ENCODE data around the gene NPBWR2.

Gene NPBWR2

DNA sequence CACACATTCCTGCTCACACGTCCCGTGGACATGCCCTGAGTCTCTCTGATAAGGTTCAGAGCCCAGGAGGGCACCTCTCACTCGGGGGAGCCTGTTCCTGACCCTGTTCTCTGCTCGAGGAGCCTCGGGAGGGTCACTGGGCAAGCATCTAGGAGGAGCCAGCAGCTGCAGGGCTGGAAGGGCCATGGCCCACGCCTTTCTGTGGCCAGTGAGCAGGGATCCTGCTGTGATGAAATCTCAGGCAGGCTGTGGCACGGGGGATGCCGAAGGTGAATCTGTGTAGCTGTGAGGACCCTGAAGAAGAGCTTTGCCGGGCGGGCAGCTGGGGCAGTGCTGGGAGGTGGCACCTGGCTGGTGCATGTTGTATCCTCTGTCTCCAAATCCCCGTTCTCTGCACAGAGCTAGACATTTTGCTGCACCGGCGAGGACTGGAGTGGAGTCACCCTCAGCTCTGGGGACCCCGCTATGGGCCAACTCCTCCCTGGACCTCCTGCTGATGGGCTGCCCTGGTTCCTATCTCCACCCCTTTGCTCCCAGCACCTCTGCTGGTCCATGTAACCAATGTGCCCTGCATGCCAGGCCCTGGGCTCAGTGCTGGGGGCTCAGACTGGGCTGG, 7.1 kb upstream of the NPBWR2 start:
- TF ChIP-seq, protein P1, sequence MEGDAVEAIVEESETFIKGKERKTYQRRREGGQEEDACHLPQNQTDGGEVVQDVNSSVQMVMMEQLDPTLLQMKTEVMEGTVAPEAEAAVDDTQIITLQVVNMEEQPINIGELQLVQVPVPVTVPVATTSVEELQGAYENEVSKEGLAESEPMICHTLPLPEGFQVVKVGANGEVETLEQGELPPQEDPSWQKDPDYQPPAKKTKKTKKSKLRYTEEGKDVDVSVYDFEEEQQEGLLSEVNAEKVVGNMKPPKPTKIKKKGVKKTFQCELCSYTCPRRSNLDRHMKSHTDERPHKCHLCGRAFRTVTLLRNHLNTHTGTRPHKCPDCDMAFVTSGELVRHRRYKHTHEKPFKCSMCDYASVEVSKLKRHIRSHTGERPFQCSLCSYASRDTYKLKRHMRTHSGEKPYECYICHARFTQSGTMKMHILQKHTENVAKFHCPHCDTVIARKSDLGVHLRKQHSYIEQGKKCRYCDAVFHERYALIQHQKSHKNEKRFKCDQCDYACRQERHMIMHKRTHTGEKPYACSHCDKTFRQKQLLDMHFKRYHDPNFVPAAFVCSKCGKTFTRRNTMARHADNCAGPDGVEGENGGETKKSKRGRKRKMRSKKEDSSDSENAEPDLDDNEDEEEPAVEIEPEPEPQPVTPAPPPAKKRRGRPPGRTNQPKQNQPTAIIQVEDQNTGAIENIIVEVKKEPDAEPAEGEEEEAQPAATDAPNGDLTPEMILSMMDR (IDR thresholded peaks at IDR 0.05; ENCODE audit: low read depth, low read length) = no peak
- no peak overlapping the region for H3K4me3 ChIP-seq (replicated peaks in 1 of 2; ENCODE audit: low read depth in 2 of 2, low read length in 2 of 2)
- DNase-seq (ENCODE audit: low read depth in 2 of 2) = no peak

DNA sequence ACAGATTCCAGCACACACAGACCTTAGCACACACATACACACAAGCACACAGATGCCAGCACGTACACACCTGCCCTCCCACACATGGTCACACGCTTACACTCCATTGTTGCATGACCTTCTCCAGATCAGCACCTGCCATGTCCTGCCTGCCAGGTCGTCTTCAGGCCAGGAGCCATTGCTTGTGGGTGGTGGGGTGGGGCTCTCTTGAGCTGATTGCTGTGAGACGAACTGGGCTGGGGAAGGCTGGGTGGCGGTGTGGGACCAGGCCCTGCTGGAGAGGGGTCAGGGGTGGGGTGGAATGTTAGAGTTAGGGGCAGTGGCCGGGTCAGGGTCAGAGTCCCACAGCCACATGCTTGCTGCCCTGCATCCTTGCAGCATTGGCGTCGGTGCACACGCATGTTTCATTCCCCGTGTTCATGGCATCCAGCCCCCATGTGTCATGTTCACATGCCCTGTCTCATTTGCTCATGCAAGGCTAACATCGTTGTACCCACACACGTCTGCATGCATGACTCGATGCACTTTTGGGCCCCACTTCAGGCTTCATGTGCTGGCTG, 6.5 kb upstream of the NPBWR2 start:
- TF ChIP-seq, protein P1 (IDR thresholded peaks at IDR 0.05; ENCODE audit: low read depth, low read length) = no peak
- DNase-seq (ENCODE audit: low read depth in 2 of 2) = no peak

DNA sequence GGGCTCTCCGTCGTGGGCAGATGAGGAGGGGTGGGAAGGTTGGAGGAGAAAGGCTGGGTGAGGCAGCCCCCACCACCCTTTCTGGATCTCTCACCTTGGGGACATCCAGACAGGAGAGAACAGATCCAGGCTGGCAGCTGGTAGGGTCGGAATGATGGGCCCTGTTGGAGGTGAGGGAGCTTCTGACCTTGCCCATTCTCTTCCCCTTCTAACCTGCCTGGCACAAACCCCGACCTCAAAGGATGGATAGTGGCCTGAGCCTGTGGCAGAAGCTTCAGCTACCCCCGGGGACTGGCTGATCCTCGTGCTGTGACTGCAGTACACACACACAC, 6.0 kb upstream of the NPBWR2 start:
- TF ChIP-seq, protein P1 (IDR thresholded peaks at IDR 0.05; ENCODE audit: low read depth, low read length) = no peak
- DNase-seq (ENCODE audit: low read depth in 2 of 2) = no peak
- H3K4me3 ChIP-seq (replicated peaks in 1 of 2; ENCODE audit: low read depth in 2 of 2, low read length in 2 of 2) = no peak overlapping the region

More for the DNA sequence above, 6.5 kb upstream of the NPBWR2 start:
- H3K4me3 ChIP-seq (replicated peaks in 1 of 2; ENCODE audit: low read depth in 2 of 2, low read length in 2 of 2) = no peak overlapping the region

DNA sequence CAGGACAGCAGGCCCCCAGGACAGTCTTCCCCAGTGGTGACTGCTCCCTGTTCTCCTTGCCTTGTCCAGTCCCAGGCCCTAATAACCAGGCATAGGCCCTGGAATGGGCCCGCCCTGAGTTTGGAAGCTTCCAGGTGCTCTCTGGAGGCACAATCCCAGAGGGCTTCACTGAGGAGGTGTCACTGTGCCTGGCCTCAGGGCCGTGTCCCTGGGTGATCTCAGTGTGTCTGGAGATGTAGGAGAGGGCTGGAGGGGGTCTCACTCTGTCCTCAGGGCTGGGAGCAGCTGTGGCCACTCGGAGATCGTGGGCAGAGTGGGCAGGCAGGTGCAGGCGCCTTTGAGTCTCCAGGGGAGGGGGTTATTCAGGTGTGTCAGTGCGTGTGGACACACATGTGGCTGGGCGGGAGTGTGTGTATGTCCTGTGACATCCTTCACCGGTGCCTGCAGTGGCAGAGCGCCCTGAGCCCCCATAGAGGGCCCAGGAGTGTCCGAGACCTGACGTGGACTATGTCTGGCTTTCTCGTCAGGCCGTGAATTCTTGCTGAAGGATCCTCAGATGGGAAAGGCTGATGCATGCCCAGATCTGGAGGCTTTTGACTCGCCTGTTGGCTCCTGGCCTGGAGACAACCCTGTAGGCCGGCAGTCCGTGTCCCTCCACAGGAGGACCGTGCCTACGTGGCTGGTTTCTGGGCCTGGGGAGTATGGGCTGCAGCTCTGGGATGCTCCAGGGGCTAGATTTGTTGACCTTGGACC, 5.5 kb upstream of the NPBWR2 start:
- H3K4me3 ChIP-seq (replicated peaks in 1 of 2; ENCODE audit: low read depth in 2 of 2, low read length in 2 of 2) = no peak overlapping the region
- DNase-seq (ENCODE audit: low read depth in 2 of 2) = no peak
- TF ChIP-seq, protein P1 (IDR thresholded peaks at IDR 0.05; ENCODE audit: low read depth, low read length) = no peak

DNA sequence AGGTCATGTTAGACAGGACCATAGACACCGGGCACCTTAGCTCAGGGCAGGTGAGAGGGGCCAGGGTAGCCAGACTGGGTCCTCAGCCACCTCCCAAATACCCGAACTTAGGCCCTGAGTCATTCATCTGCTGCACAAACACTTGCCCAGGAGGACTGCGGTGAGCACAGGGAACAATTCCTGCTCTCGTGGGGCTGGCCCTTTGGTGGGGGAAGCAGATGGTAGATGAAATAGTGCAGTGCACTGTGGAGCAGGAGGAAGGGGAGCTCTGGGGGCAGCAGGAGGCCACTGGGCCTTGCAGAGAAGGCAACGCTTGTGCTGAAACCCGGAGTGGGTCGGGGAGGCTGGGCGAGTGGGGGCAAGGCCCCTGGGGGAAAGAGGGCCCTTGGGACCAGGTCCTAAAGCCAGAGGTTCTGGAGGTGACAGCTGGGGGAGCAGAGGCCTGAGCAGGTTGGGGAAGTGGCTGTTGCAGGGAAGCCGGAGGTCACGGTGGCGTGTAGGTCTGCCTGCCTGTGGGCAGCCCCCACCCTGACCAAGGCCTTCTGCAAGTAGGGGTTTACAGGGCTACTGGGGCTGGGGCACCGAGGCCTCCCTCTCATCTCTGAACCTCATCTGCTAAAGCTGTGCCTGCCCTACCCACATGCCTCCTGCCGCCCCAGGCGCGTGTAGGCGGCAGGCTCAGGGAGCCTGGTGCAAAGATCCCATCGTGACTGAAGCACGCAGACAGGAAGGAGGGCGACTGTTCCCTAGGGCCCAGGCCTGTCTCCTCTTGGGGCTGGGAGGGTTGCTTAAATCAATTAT, 4.7 kb upstream of the NPBWR2 start:
- no peak for DNase-seq (ENCODE audit: low read depth in 2 of 2)
- TF ChIP-seq, protein P1 (IDR thresholded peaks at IDR 0.05; ENCODE audit: low read depth, low read length) = no peak
- H3K4me3 ChIP-seq (replicated peaks in 1 of 2; ENCODE audit: low read depth in 2 of 2, low read length in 2 of 2) = no peak overlapping the region

DNA sequence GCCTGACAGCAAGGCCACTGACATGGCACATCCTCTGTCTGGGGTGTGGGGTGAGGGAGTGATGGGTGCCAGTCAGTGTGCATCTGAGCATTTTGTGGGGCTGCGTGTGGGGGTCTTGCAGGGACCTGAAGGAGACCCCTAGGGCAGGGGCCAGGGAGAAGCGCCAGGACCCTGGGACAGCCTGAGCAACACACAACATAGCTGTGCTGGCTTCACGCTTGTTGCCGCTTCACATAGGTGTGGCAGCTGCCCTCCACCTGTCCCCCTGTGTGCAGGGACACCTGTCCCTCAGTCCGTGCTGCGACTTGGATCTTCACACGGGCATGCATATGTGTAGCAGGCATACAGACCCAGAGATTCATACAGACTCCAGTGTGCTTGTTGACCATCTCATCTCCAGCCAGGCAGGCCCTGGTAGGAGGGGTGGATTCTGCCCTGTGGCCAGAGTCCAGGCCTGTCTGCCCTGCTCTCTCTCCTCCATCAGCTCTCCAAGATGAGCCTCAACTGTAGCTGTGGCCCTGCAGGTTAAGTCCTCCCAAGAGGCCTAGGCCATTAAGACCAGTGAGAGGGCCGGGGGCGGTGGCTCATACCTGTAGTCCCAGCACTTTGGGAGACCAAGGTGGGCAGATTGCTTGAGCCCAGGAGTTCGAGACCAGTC, 3.2 kb upstream of the NPBWR2 start:
- no peak overlapping the region for H3K4me3 ChIP-seq (replicated peaks in 1 of 2; ENCODE audit: low read depth in 2 of 2, low read length in 2 of 2)
- DNase-seq (ENCODE audit: low read depth in 2 of 2) = no peak
- TF ChIP-seq, protein P1 (IDR thresholded peaks at IDR 0.05; ENCODE audit: low read depth, low read length) = no peak

All from cardiac fibroblast (primary cell).